Right lobe of liver (tissue), 6 donors: Measurements from ENCODE around the gene CD247. TPM values are rescaled to one million over a fixed set of nuclear protein-coding genes. Genes with fewer than 3 reads are reported as not detected.

Experiments used
- ATAC-seq, 4 donors: fragments of 200-7000 bp; cut with Tn5 transposase; one replicate each; pipeline ENCODE4 v1.9.1; 2020; ENCODE audit warnings: mild to moderate bottlenecking in 4 of 4, moderate library complexity in 4 of 4
- DNase-seq, 3 donors: peaks; one replicate each; pipeline ENCODE4 v3.0.0-alpha.2; 2020
- H3K27ac ChIP-seq, 3 donors: fragments of 200-600 bp; one replicate each; pipeline ENCODE4 v1.8.0; 2022
- H3K27me3 ChIP-seq, 2 donors: fragments of 200-600 bp; one replicate each; pipeline ENCODE4 v1.8.0; 2022
- H3K36me3 ChIP-seq, 4 donors: fragments of 200-600 bp; sonication (generic) in 1 of 4; one replicate each; pipeline versions ENCODE4 v1.5.1 to v1.8.0; 2017 to 2022; ENCODE audit warnings: control low read depth in 1 of 4
- H3K4me1 ChIP-seq, 4 donors: fragments of 200-600 bp; sonication (generic) in 1 of 4; one replicate each; pipeline versions ENCODE4 v1.5.1 to v1.8.0; 2017 to 2022; ENCODE audit warnings: control low read depth in 1 of 4
- H3K4me3 ChIP-seq, 3 donors: fragments of 200-600 bp; one replicate each; pipeline ENCODE4 v1.8.0; 2022
- H3K9me3 ChIP-seq, 4 donors: fragments of 200-600 bp; sonication (generic) in 1 of 4; one replicate each; pipeline versions ENCODE4 v1.5.1 to v1.8.0; 2017 to 2022; ENCODE audit warnings: control low read depth in 1 of 4
- CTCF ChIP-seq, 4 donors: fragments of 200-600 bp in 3 of 4; fragments of 450-650 bp in 1 of 4; IDR thresholded peaks; one replicate each; pipeline versions ENCODE4 v1.5.1 to v1.8.0; 2016 to 2022; ENCODE audit warnings: antibody characterized with exemption in 4 of 4, mild to moderate bottlenecking in 2 of 4
- POLR2A ChIP-seq: fragments of 450-650 bp; IDR thresholded peaks from one replicate; pipeline ENCODE4 v1.6.1; 2017; ENCODE audit warnings: antibody characterized with exemption, mild to moderate bottlenecking
- WGBS: methylation state at CpG from one replicate; pipeline ENCODE4 v1.1.6; 2018; ENCODE audit warnings: low coverage, low lambda C conversion rate; ENCODE audit not compliant: insufficient coverage; ENCODE audit errors: missing lambda C conversion rate; 5-methylcytosine and 5-hydroxymethylcytosine counted together
- intact Hi-C, 2 donors: fragments of 100-400 bp; cut with DNase I; formaldehyde crosslinking; loops; one replicate each; pipeline versions ENCODE4 v1.11.2 to v1.14.1; 2022
- total RNA-seq, 6 experiments: library from RNA; depleted of rRNA in 2 of 6; stranded (reverse); fragments of >200 nt in 2 of 6; fragmentation: NEBNext Ultra II Directional in 3 of 6; extraction: Animal tissue kit (Norgen Biotek cat#: 25700) in 3 of 6; gene quantifications; one replicate each; pipeline versions ENCODE4 v1.1.0 to v1.2.4, GENCODE V29; 2016 to 2023
- donor health status: DM: no; HTN: yes; CAD: no.
- donor health status: DM: no; HTN: no; CAD: no.
- donor health status: DM: no; HTN: no; CAD: no.
- donor health status: DM: no; HTN: yes; CAD: no.
- donor health status: DM: no; HTN: yes; CAD: no.

The CD247 gene
- total RNA-seq, 6 experiments from 2014 or later = 0.48 to 2.2 (median 0.71) TPM

- DNase-seq = no peak
- Histone ChIP-seq H3K36me3 (no peaks in the 10 kb centered on the region), H3K9me3 (no peaks in the 10 kb centered on the region), H3K27me3 (no peaks in the 10 kb centered on the region), H3K27ac (no peak overlapping the region), H3K4me3 (no peak overlapping the region), H3K4me1 (no peaks in the 10 kb centered on the region)
- 47% methylated on average over 2 of the region's 4 CpGs for WGBS
- TF ChIP-seq POLR2A = no peak
- TF ChIP-seq CTCF (IDR thresholded peaks at IDR 0.05) = no peak
- intact Hi-C loops = no loop called here
- ATAC-seq = no peak
These were observed 2.4 kb downstream of the CD247 start for GRCh38 chr1:167515893-167516321.

- no peak overlapping the region for H3K27ac ChIP-seq
- no peaks in the 10 kb centered on the region for H3K4me1 ChIP-seq
- DNase-seq (no peak), ATAC-seq (no peak)
- no peaks in the 10 kb centered on the region for H3K27me3 ChIP-seq
- H3K4me3 ChIP-seq = no peak overlapping the region
- TF ChIP-seq CTCF (IDR thresholded peaks at IDR 0.05) (no peak), POLR2A (no peak)
- H3K36me3 ChIP-seq = no peaks in the 10 kb centered on the region
- no peaks in the 10 kb centered on the region for H3K9me3 ChIP-seq
- 82% methylated on average over 3 of the region's 3 CpGs for WGBS
- intact Hi-C loops = no loop called here
These were observed 2.9 kb downstream of the CD247 start for GRCh38 chr1:167515461-167515860.

- H3K4me1 ChIP-seq = no peaks in the 10 kb centered on the region
- DNase-seq = no peak
- no peaks in the 10 kb centered on the region for H3K27me3 ChIP-seq
- WGBS = 82% methylated on average over 9 of the region's 9 CpGs
- H3K36me3 ChIP-seq = no peaks in the 10 kb centered on the region
- H3K27ac ChIP-seq = no peak overlapping the region
- intact Hi-C loops = no loop called here
- no peak for ATAC-seq
- TF ChIP-seq CTCF (IDR thresholded peaks at IDR 0.05) (no peak), POLR2A (no peak)
- H3K9me3 ChIP-seq = no peaks in the 10 kb centered on the region
- H3K4me3 ChIP-seq = no peak overlapping the region
These were observed 4.0 kb downstream of the CD247 start for GRCh38 chr1:167514288-167514687.

GRCh38 chr1:167512046-167512654 lies 6.2 kb downstream of the CD247 start:
- Histone ChIP-seq H3K4me3 (no peak overlapping the region), H3K4me1 (no peaks in the 10 kb centered on the region), H3K9me3 (no peaks in the 10 kb centered on the region), H3K27ac (no peak overlapping the region), H3K27me3 (no peaks in the 10 kb centered on the region), H3K36me3 (no peaks in the 10 kb centered on the region)
- ATAC-seq = no peak
- intact Hi-C loops = no loop called here
- 57% methylated on average over 7 of the region's 7 CpGs for WGBS
- no peak for TF ChIP-seq CTCF (IDR thresholded peaks at IDR 0.05)
- TF ChIP-seq POLR2A = no peak
- DNase-seq = no peak
